HG03432 (cell line): ENCODE data around the gene RABAC1.

Experiments
- ATAC-seq: cut with Tn5 transposase; IDR thresholded peaks from one replicate; pipeline ENCODE4 v1.9.1; 2021; ENCODE audit warnings: mild to moderate bottlenecking, moderate library complexity; ENCODE audit not compliant: unreplicated experiment

The RABAC1 gene

DNA sequence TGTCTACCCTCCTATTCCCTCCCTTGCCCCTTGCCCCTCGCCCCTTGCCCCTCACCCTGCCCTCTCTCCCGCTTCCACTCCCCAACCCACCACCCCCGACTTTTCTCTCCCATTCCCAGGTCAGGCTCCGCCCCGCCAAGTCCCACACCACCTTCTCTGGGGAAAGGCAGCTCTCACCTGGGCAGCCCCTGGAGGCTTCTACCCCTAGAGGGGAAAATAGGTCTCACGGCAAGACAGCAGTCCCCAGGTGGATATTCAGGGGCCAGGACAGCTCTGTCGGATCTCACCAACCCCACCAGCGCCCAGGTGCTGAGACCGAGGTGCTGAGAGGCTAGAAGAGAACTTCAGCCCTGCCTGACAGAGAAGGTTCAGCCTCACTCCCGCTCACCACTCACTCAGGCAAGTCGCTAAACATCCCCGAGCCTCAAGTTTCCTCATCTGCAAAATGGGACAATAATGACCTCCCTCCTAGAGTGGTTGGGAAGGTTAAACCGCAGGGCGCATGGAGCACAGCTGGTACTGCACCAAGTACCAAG, 29.5 kb downstream of the RABAC1 start:
- no peak for ATAC-seq

- ATAC-seq = no peak
Measured at GRCh38 chr19:41928754-41929535, 30.2 kb downstream of the RABAC1 start.

DNA sequence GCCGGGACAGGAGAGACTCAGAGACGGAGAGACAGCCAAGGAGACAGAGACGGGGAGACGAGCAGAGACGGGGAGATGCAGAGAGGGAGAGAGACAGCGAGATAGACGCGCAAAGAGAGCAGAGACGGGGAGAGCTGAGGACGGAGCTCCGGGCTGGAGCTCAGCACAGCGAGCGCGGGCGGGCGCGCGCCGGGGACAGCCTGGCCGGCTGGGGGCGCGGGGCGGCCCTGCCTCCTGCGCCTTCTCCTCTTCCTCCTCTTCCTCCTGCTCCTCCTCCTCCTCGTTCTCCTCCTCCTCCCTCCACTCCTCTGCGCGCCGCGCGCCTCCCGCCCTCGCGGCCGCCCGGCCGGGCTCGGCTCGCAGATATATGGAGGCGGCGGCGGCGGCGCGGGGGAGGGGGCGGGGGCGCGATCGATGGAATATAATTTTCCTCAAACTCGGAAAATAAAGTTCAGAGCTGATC, 30.9 kb downstream of the RABAC1 start, which contains the start of gene ERFL:
TSS of gene ERFL (minus strand) at position 229 of the 463 bp plus-strand sequence. CDS start 15,530 bp downstream, outside the sequence.
- no peak for ATAC-seq

DNA sequence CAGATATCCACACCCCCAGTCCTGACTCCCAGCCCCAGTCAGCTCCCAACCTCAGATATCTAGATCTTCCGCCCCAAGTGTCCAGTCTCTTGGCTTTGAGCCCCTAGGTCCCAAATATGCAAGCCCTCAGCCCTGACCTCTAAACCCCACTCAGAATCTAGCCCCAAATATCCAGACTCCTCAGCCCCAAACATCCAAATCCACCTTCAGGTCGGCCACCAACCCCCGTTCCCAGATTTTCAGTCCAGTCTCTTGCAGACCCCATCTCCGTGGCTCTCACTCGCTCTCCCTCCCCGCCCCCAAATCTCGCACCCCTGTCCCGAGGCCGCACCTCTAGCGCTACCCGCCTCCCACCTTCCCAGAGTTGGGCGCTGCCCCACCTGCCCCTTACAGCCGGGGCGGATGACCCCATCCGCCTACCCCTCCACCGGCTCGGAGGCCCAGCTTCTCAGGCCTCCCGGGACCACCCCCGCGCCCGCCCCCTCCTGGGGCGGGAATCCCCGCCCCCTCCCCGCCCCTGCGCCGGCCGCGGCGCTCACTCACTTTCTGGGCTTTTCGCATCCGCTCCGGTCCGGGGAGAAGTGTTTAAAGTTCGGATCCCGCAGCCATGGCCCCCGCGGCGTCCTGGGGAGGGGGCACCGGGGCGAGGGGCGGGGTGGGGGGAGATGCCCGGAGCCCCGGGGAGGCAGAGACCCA, 31.5 kb downstream of the RABAC1 start:
- no peak for ATAC-seq

DNA sequence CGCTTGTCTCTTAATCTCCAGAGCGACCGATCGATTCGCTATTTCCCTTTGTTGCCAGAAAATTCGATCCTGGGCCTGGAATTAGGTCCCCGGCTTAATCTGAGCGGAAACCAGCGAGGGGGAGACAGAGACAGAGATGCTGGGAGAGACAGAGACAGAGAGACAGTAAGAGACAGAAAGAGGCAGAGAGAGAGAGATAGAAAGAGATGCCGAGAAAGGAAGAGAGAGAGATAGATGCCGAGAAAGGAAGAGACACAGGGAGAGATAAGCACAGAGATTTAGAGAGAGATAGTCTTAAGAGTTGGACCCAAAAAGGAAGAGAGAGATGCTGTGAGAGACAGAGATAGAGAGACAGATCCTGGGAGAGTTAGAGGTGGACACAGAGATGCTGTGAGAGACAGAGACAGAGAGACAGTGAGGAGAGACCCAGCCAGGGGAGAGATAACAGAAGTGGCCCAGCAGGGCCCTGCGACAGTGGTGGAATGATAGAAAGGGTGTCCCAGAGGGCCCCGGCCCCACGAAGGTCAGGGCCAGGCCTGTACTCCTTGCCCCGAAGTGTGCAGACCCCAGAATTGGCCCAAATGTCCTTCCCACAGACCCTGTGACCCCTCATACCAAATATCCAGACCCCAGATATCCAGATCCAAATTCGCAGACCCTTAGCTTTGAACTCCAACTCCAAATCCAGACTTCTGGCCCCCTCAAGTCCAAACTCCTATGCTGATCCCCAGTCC, 32.2 kb downstream of the RABAC1 start:
- no peak for ATAC-seq

GRCh38 chr19:41926028-41926762, 32.9 kb downstream of the RABAC1 start:
- no peak for ATAC-seq

DNA sequence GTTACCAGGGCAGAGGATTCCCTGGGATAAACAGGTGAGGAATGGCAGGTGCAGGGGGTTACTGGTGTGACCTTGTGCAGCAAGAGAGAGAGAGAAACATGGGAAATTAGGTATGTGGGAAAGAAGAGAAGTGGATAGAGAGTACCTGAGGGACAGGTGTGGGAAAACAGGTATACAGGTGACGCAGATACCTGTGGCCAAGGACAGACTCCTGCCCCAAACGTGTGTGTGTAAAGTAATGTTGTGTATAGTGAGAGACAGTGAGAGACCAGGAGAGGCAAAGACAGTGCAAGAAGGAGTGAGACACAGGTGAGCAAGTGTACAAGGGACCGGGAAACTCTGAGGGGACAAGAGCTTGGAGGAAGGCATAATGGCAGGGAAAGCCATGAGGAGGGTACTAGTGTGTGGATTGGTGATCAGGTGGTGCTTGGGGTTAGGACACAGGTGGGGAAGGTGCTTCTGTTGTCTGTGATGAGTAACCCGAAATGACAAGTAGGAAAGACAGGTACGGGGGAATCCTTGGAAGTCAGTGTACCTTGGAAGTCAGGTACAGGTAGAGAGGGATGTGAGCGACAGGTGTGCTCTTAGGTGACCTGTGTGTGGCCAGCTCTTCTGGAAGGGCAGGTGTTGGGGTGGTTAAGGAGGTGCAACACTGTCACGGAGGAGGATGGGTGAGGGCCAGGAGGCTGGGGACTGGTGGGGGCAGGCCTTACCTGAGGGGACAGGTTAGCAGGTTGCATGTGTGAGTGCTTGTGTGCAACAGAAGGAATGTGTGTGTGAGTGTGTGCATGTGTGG, 33.7 kb downstream of the RABAC1 start:
- ATAC-seq = no peak

- ATAC-seq = no peak
Measured at GRCh38 chr19:41924151-41925145, 34.7 kb downstream of the RABAC1 start.

DNA sequence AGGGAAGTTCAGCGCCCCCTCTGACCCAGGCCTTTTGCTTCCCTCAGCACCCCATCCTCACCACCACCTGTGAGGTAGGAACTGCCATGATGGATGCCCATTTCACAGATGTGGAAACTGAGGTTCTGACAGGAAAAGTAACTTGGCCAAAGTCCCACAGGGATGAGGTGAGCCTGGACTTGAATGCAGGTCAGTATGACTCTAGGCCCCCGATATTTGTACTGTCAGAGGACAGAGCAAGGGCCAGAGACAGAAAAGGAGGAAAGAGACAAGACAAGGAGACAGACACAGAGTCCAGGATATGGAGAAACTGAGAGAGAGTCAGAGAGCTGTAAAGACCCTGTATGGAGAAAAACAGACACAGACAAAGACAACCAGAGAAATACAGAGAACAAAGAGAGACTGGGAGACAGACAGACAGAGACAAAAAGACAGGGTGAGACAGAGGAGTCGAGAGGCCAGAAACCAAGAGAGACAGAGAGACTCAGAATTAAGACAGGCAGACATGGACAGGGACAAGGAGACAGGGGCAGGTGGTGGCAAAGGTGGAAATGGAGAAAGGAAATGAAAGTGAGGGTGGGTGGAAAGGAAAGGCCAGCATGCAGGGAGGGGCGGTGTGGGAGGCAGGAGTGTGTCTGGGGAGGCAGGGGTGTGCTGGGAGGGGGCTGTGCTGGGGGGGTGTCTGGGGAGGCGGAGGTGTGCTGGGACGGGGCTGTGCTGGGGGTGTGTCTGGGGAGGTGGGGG, 35.9 kb downstream of the RABAC1 start:
- ATAC-seq = no peak

DNA sequence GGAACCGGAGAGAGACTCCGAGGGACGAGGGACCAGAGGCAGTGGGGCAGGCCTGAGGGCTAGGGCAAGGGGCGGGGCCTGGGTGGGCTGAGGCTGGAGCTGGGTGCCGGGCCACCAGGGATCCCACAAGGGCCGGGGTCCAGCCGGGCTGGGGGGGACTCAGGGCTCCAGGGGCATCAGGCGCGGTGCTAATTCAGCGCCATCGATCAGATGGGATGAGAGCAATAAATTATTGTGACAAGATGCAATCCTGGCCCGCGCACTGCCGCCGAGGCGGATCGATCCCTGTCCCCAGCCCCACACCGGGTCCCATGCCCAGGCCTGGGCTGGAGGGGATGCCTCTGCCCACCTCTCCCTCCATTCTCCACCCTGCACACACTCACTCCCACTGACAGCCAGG, 36.5 kb downstream of the RABAC1 start:
- ATAC-seq = no peak

DNA sequence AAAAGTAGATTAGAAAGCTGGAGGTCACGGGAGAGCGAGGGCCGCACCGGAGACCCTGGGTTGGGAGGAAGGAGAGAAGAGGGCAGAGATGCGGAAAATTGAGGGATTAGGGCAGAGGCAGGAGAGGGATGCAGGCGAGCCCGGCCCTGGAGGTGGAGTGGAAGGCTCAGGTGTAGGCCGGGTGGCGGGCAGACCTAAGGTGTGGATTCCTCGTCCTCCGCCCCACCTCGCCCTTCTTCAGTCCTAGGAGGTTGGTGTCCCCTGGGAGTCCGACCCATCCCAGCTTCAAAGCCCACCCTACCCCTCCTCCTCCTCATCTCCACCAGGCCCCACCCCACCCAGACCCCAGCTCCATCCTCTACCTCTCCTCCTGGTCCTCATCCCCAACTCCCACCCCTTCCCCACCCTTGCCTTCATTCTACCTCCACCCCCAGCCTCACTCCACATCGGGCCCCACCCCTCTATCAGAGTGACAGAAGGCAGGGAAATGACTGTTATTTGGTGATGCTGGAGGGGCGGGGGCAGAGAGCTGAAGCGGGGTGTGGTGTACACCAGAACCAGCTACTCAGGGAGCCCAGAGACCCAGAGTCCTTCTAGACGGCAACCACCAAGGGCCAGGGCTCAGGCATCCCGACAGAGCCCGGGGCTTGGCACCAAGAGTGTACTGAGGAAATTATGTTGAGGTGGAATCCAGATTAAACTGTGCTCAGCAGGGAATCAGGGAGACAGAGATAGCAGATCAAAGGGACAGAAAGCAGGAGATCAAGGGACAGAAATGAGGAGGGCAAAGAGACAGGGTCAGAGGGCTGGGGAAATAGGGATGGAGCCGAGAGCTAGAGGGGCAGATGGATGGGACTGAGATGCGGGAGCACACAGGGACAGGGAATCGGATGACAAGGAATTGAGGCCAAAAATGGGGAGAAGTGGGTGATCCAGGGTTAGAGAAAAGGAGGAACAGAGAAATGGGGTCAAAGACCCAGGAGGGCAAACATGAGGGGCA, 37.2 kb downstream of the RABAC1 start:
- ATAC-seq = no peak

DNA sequence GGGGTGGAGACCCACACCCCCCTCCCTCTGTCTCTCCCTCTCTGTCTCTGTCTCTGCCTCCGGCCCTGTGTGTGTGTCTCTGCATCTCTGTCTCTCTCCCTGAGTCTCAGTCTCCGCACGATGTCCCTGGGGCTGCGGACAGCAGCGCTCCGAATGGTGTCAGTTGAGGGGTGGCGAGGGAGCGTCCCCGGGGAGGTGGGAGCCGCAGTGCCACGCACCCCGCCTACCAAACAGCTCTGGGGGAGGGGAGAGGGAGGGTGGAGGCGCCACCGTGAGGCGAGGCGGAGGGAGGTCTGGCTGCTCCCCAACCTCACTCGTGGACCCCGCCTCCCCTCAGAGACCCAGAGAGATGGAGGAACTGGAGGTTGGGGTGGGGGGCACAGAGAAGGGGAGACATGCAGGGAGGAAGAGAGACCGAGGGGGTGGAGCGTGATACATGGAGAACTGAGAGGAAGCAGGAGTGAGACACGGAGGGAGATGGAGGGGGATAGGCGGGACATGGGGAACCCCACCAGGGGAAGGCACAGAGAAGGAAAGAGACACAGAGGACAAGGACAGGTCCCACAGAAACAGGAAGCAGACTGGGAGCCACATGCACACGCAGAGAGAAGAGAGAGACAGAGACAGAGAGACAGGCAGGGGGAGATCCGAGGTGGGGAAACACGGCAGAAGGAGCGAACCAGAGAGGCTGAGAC, 38.1 kb downstream of the RABAC1 start:
- ATAC-seq = no peak

- no peak for ATAC-seq
Measured at GRCh38 chr19:41919948-41920712, 39.0 kb downstream of the RABAC1 start.

GRCh38 chr19:41918653-41919244, 40.4 kb downstream of the RABAC1 start:
- ATAC-seq = no peak

GRCh38 chr19:41918095-41918494, 41.0 kb downstream of the RABAC1 start:
- ATAC-seq = no peak
